ENCODE results near the gene SMARCB1.

DNA sequence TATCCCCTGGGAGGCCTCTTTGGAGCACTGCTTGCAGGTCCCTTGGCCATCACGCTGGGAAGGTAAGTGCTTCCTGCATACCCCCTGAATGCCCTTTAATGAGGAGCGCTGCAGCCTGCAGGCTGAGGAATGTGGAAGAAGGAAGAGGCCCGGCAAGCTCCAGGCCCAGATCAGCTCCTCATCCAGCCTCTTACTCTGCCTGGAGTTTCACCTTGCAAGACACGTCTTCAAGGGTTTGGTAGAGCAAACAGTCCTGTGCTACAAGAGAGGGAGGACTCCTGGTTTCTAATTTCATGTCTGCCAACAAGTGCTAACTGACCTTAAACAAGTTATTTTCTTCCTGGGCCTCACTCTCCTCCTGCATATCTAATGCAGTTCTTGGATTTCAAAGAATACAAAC lies 81.8 kb downstream of the SMARCB1 start:
- TF ChIP-seq, protein P1, sequence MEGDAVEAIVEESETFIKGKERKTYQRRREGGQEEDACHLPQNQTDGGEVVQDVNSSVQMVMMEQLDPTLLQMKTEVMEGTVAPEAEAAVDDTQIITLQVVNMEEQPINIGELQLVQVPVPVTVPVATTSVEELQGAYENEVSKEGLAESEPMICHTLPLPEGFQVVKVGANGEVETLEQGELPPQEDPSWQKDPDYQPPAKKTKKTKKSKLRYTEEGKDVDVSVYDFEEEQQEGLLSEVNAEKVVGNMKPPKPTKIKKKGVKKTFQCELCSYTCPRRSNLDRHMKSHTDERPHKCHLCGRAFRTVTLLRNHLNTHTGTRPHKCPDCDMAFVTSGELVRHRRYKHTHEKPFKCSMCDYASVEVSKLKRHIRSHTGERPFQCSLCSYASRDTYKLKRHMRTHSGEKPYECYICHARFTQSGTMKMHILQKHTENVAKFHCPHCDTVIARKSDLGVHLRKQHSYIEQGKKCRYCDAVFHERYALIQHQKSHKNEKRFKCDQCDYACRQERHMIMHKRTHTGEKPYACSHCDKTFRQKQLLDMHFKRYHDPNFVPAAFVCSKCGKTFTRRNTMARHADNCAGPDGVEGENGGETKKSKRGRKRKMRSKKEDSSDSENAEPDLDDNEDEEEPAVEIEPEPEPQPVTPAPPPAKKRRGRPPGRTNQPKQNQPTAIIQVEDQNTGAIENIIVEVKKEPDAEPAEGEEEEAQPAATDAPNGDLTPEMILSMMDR (IDR thresholded peaks at IDR 0.05), result no peak
- no peak for TF ChIP-seq EZH2 (IDR thresholded peaks at IDR 0.05; ENCODE audit: borderline replicate concordance, insufficient read depth, low read depth, low read length, poor library complexity, severe bottlenecking)
